GM12892 (cell line): ENCODE data around the gene GALNT11.

Experiments
- POLR2A ChIP-seq: IDR thresholded peaks from 2 replicates; pipeline ENCODE4 v1.6.1; 2011; ENCODE audit warnings: low read depth, low read length, control low read depth
- POLR2AphosphoS5 ChIP-seq: IDR thresholded peaks from 2 replicates; pipeline ENCODE4 v1.6.1; 2011; ENCODE audit warnings: low read depth, low read length, control low read depth

- TF ChIP-seq POLR2A (no peak), POLR2AphosphoS5 (no peak)
These were observed 117.6 kb downstream of the GALNT11 start for GRCh38 chr7:152142976-152143595.
